Endodermal cell (in vitro differentiated cells): Measurements from ENCODE around the gene HPD. TPM values are rescaled to one million over a fixed set of nuclear protein-coding genes. Genes with fewer than 3 reads are reported as not detected.

ENCODE experiments used
- DNase-seq: peaks from one replicate; pipeline ENCODE4 v3.0.0-alpha.2; 2017
- H3K27ac ChIP-seq: 2 replicates; pipeline ENCODE4 v1.5.1; 2013; ENCODE audit warnings: mild to moderate bottlenecking, low read depth, low read length, moderate library complexity
- H3K27me3 ChIP-seq: 2 replicates; pipeline ENCODE4 v1.6.1; 2013; ENCODE audit warnings: mild to moderate bottlenecking, low read length, moderate library complexity; ENCODE audit not compliant: insufficient read depth, control insufficient read depth, poor library complexity, severe bottlenecking
- H3K36me3 ChIP-seq: 2 replicates; pipeline ENCODE4 v1.7.0; 2013; ENCODE audit warnings: mild to moderate bottlenecking, low read length, moderate library complexity; ENCODE audit not compliant: control insufficient read depth, insufficient read depth
- H3K4me1 ChIP-seq: one replicate; pipeline ENCODE4 v1.7.0; 2013; ENCODE audit warnings: low read length; ENCODE audit not compliant: control insufficient read depth, insufficient read depth
- H3K4me3 ChIP-seq: 2 replicates; pipeline ENCODE4 v1.5.1; 2013; ENCODE audit warnings: mild to moderate bottlenecking, low read length, moderate library complexity
- H3K9ac ChIP-seq: 2 replicates; pipeline ENCODE4 v1.6.1; 2013; ENCODE audit warnings: mild to moderate bottlenecking, low read length, moderate library complexity; ENCODE audit not compliant: poor library complexity, severe bottlenecking; ENCODE audit errors: extremely low read depth
- H3K9me3 ChIP-seq: 2 replicates; pipeline ENCODE4 v1.6.1; 2013; ENCODE audit warnings: mild to moderate bottlenecking, low read length, moderate library complexity; ENCODE audit not compliant: control insufficient read depth
- H3K27ac Mint-ChIP-seq: 2 replicates; pipeline ENCODE4 v1.8.0; 2020; ENCODE audit warnings: mixed read lengths
- H3K27me3 Mint-ChIP-seq: 2 replicates; pipeline ENCODE4 v1.8.0; 2021; ENCODE audit warnings: mild to moderate bottlenecking, mixed read lengths; ENCODE audit not compliant: insufficient read depth
- H3K36me3 Mint-ChIP-seq: 2 replicates; pipeline ENCODE4 v1.8.0; 2020; ENCODE audit warnings: low read depth, mixed read lengths
- H3K4me1 Mint-ChIP-seq: 2 replicates; pipeline ENCODE4 v1.8.0; 2020; ENCODE audit warnings: mixed read lengths
- H3K4me3 Mint-ChIP-seq: 2 replicates; pipeline ENCODE4 v1.8.0; 2020; ENCODE audit warnings: mild to moderate bottlenecking, moderate library complexity, mixed read lengths
- H3K9me3 Mint-ChIP-seq: 2 replicates; pipeline ENCODE4 v1.8.0; 2020; ENCODE audit warnings: mild to moderate bottlenecking, mixed read lengths
- WGBS, 2 experiments: methylation state at CpG; one replicate each; pipeline versions ENCODE4 v1.1.5 to v1.1.7; 2013; ENCODE audit warnings: missing lambda C conversion rate in 2 of 2, mixed read lengths in 1 of 2; ENCODE audit not compliant: insufficient coverage in 1 of 2, insufficient read length in 1 of 2; 5-methylcytosine and 5-hydroxymethylcytosine counted together
- total RNA-seq, 2 donors: library from RNA; stranded (reverse); fragmentation: NEBNext Ultra II Directional in 1 of 2; extraction: Animal tissue kit (Norgen Biotek cat#: 25700) in 1 of 2; gene quantifications; 2 replicates in 1 of 2; 3 replicates in 1 of 2; pipeline ENCODE4 v1.2.1, GENCODE V29; 2021
- TF ChIP-seq, protein P1 (sequence below): fragments of 200-600 bp; sonication (generic); conservative IDR thresholded peaks from 2 replicates; pipeline ENCODE4 v1.5.0; 2021; ENCODE audit warnings: antibody characterized with exemption, mild to moderate bottlenecking

HPD gene
- total RNA-seq, 2 donors from 2014 or later: 0.55 to 0.71 TPM

DNA sequence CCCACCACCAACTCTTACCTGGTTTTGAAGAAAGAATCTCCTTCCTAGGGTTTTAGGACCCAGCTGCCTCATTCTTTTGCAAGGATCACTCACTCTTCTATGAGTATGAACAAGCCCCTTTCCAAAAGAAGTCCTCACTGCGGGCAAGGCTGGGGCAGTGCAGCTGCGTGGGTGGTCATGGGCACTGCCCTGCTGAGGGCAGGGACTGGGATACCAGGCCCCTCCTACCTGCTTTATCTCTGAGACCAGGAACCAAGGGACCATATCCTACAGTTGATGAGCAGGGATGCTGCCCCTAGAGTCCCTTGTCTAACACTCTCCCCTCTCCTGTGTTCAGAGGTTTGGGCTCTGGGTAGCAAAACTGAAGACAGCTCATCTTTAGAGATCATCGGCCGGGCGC lies 20.5 kb downstream of the HPD start:
- peak; percentile 48 for DNase-seq
- Histone ChIP-seq H3K27me3 (no peaks in the 10 kb centered on the region), H3K9me3 (no peaks in the 10 kb centered on the region), H3K4me3 (no peak overlapping the region), H3K4me1 (no peaks in the 10 kb centered on the region), H3K9ac (no peak overlapping the region), H3K36me3 (no peaks in the 10 kb centered on the region), H3K27ac (no peak overlapping the region)
- Mint-ChIP-seq H3K36me3 (no peaks in the 10 kb centered on the region), H3K27ac (no peak overlapping the region), H3K27me3 (peaks cover 16% of the 10 kb centered on the region), H3K4me3 (no peak overlapping the region), H3K4me1 (peaks cover 3% of the 10 kb centered on the region), H3K9me3 (peaks cover 2% of the 10 kb centered on the region)
- 91% methylated on average over 5 of the region's 5 CpGs; no CpG with 5 or more reads in 1 of the 2 experiments for WGBS, 2 experiments
- TF ChIP-seq, protein P1, sequence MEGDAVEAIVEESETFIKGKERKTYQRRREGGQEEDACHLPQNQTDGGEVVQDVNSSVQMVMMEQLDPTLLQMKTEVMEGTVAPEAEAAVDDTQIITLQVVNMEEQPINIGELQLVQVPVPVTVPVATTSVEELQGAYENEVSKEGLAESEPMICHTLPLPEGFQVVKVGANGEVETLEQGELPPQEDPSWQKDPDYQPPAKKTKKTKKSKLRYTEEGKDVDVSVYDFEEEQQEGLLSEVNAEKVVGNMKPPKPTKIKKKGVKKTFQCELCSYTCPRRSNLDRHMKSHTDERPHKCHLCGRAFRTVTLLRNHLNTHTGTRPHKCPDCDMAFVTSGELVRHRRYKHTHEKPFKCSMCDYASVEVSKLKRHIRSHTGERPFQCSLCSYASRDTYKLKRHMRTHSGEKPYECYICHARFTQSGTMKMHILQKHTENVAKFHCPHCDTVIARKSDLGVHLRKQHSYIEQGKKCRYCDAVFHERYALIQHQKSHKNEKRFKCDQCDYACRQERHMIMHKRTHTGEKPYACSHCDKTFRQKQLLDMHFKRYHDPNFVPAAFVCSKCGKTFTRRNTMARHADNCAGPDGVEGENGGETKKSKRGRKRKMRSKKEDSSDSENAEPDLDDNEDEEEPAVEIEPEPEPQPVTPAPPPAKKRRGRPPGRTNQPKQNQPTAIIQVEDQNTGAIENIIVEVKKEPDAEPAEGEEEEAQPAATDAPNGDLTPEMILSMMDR: no peak

DNA sequence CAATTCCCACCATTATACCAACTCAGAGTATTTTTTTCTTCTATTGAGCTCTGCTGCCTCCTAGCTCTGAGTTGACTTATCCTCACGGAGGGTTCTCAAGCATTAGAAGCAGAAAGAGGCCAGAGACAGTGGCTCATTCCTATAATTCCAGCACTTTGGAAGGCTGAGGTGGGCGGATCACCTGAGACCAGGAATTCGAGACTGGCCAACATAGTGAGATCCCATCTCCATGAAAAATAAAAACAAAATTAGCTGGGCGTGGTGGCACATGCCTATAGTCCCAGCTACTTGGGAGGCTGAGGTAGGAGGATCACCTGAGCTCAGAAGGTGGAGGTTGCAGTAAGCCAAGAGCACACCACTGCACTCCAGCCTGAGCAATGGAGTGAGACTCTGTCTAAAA lies 21.0 kb downstream of the HPD start:
- 75 to 89% methylated on average over 3 to 4 of the region's 4 CpGs for WGBS, 2 experiments
- Histone ChIP-seq H3K9me3 (no peaks in the 10 kb centered on the region), H3K9ac (no peak overlapping the region), H3K4me1 (no peaks in the 10 kb centered on the region), H3K36me3 (no peaks in the 10 kb centered on the region), H3K27me3 (no peaks in the 10 kb centered on the region), H3K27ac (no peak overlapping the region), H3K4me3 (no peak overlapping the region)
- Mint-ChIP-seq H3K27me3 (peaks cover 16% of the 10 kb centered on the region), H3K4me3 (no peak overlapping the region), H3K9me3 (peaks cover 2% of the 10 kb centered on the region), H3K4me1 (peaks cover 2% of the 10 kb centered on the region), H3K36me3 (peaks cover under 1% of the 10 kb centered on the region), H3K27ac (no peak overlapping the region)
- no peak for DNase-seq
- TF ChIP-seq, protein P1: no peak

DNA sequence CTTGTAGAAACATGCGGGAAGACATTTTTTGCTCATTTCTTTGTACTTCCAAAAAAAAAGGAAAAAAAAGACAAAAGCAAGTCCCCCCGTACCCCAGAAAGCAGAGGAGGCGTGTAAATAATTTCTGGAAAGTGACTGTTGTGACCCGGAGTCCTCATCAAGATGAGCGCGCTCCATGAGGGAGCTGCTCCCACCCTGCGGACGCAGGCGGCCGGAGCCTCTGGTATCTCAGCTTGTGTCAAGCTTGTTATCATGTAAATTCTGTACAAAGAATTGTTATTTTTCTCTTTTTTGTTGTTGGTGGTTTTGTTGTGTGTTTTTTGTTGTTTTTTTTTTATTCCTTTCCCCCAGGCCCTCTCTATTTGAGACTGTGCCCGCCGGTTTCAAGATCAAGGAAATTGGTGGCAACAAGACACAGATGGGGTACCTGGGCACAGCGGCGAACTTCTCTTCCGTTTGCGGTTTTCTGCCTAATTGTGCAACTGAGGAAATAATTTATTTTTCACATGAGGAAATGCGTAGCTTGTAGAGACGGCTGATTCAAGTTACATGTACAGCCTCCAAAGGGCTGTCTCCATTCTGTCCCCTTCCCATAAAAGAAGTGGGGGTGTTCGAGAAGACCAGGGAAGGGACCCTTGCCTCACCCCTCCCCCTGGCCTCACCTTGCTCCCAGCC lies 27.0 kb downstream of the HPD start:
- Histone ChIP-seq H3K36me3 (peaks cover 44% of the 10 kb centered on the region), H3K4me3 (no peak overlapping the region), H3K27ac (no peak overlapping the region), H3K9me3 (no peaks in the 10 kb centered on the region), H3K9ac (no peak overlapping the region), H3K4me1 (no peaks in the 10 kb centered on the region), H3K27me3 (no peaks in the 10 kb centered on the region)
- Mint-ChIP-seq H3K36me3 (peaks cover 51% of the 10 kb centered on the region), H3K27me3 (peaks cover 1% of the 10 kb centered on the region), H3K27ac (no peak overlapping the region), H3K4me1 (no peaks in the 10 kb centered on the region), H3K9me3 (no peaks in the 10 kb centered on the region), H3K4me3 (no peak overlapping the region)
- no peak for DNase-seq
- TF ChIP-seq, protein P1: no peak
- WGBS, 2 experiments: 97 to 98% methylated on average over 14 to 19 of the region's 19 CpGs
